Fibroblast of skin of abdomen (primary cell): ENCODE results near the gene CCDC33.

Source experiments
- DNase-seq: peaks from one replicate; pipeline ENCODE4 v3.0.0-alpha.2; 2013

The CCDC33 gene

GRCh38 chr15:74208901-74209559 lies 27.1 kb upstream of the CCDC33 start:
- DNase-seq, result peak; percentile 86

GRCh38 chr15:74209560-74209958 lies 26.6 kb upstream of the CCDC33 start:
- no peak for DNase-seq

- peak; percentile 91 for DNase-seq
Measured at GRCh38 chr15:74209997-74210671, 26.0 kb upstream of the CCDC33 start.

GRCh38 chr15:74210729-74211128 lies 25.4 kb upstream of the CCDC33 start:
- DNase-seq, result no peak

GRCh38 chr15:74211656-74212055 lies 24.5 kb upstream of the CCDC33 start:
- no peak for DNase-seq

GRCh38 chr15:74212494-74212893 lies 23.6 kb upstream of the CCDC33 start:
- DNase-seq, result no peak

GRCh38 chr15:74213858-74214284 lies 22.3 kb upstream of the CCDC33 start:
- no peak for DNase-seq

- no peak for DNase-seq
Measured at GRCh38 chr15:74214324-74215021, 21.7 kb upstream of the CCDC33 start.

GRCh38 chr15:74215958-74216357 lies 20.2 kb upstream of the CCDC33 start:
- no peak for DNase-seq

GRCh38 chr15:74216949-74217348 lies 19.2 kb upstream of the CCDC33 start:
- no peak for DNase-seq

- no peak for DNase-seq
Measured at GRCh38 chr15:74217907-74218885, 17.9 kb upstream of the CCDC33 start.

- no peak for DNase-seq
Measured at GRCh38 chr15:74220475-74221248, 15.5 kb upstream of the CCDC33 start.

GRCh38 chr15:74221399-74222239 lies 14.5 kb upstream of the CCDC33 start:
- DNase-seq, result no peak

- DNase-seq, result no peak
Measured at GRCh38 chr15:74222240-74223119, 13.6 kb upstream of the CCDC33 start.

GRCh38 chr15:74225928-74226327 lies 10.2 kb upstream of the CCDC33 start:
- DNase-seq, result no peak

- DNase-seq, result no peak
Measured at GRCh38 chr15:74226761-74227540, 9.2 kb upstream of the CCDC33 start.

- no peak for DNase-seq
Measured at GRCh38 chr15:74227968-74228722, 8.0 kb upstream of the CCDC33 start.

- DNase-seq, result no peak
Measured at GRCh38 chr15:74228723-74229081, 7.4 kb upstream of the CCDC33 start.
